ENCODE results near the gene COPS7A.

Gene COPS7A

DNA sequence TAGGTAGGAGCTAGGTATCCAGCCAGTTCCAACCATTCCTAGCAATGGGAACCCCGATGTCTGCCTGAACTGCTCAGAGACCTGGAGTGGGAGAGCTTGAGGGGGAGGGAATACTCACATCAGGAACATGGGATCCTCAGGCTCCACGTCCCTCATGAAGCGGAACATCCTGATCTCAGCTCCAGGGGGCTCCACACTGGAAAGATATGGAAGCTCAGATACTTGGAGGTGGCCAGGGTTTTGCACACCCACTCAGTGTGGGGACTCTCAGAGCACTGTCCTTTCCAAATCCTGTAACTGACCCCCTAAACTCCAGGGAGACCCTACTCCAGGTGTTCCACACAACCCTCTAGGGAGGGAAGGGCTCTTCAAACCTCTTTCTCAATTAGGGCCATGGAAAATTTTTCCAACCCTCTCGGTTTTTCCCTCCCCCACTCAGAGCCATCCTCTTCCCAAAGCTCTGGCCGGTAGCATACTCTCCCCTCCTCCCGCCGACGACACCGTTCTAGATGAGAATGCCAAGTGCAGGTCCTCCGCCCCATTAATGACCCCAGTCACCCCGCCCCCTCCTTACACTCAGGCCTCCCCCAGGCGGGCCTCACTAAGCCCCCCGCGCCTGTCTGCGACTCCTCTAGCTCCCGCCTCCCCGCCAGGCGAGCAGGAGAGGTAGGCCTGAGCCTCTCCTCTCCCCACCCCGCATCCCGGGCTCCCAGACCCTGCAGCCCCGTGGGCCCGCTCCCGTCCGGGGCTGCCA lies 28.5 kb downstream of the COPS7A start:
- no peak for DNase-seq

DNA sequence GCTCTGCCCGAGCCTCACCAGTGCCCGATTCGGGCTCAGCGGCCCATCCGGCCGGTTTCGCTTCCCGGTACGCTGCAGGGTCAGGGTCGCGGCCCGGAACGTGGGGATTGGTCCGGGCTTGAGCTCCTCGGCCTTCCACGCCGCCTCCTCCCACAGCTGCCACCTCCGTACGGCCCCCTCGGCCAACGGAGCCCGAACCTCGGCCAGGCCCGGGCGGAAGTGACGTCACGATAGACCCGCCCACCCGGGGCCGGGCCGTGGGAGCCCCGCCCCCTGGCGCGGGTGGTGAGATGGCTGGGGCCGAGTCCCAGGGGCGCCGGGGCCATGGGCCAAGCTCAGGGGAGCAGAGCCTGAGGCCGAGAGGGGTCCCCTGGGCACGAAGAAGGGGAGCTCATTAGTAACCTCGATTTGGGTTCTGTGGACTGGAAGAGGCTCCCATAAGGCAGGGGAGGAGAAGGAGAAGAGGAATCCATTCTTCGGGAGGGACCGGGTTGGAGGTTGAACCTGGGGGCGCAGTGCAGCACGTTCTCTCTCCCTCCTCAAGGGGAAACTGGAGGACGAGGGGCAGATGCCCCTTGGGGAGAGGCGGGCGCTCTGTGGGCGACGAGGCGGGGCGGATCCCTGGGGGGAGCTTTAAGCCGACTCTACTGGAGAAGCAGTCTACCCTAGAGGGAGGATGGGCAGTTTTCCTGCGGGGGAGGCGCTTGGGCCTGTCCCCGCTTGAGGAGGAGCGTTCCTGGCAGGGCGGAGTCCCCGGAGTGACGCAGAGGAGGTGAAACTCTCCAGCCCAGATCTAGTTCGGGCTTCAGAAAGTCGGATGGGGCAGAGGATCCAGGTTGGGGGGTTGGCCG lies 29.3 kb downstream of the COPS7A start, which contains the start of gene MLF2:
TSS of gene MLF2 (minus strand) at position 221 of the 851 bp plus-strand sequence. CDS start 807 bp downstream, outside the sequence.
- DNase-seq: peak; percentile 82

DNA sequence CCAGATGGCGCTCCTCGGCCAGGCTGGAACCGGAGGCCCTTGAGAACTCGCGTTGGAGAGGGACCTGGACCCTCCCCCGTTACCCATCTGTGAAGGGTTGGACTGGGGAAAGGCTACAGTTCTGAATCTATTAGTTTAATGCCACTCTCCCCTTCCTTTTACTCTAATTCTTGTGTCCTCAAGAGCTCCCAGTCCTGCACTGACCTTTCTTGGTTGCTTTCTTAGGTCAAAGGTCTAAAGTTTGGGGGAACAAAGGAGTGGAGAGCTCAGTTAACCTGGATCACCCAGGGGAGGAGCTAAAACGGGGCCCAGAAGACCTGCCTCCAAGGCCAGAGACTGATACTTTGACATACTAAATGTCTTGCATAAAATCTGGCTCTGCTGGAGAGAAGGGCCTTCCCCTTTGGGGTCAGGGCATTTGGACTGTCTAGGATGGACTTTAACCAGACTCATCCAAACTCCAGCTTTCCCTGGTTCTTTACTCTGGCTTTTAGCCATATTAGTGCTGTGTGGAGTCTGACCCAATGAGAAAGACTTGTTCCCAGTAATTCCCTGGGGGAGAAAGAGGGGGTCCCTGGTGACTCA lies 30.0 kb downstream of the COPS7A start:
- DNase-seq: no peak

DNA sequence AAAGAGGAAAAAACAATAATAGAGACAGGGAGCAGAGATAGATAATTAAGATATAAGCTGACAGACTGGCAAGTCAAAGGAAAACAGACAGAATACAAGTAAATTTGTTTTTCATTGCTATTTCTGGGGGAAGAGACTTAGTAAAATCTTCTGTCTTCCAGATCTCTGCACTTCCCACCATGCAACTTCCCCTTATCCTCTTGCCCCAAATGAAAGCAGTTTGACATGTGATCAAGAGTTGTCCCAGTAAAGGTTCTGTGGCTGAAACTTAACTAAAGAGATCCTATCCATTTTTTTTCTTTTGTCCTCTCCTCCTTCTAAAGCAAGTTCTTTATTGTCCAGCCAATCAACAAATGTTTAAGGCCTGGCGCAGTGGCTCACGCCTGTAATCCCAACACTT lies 30.6 kb downstream of the COPS7A start:
- no peak for DNase-seq

DNA sequence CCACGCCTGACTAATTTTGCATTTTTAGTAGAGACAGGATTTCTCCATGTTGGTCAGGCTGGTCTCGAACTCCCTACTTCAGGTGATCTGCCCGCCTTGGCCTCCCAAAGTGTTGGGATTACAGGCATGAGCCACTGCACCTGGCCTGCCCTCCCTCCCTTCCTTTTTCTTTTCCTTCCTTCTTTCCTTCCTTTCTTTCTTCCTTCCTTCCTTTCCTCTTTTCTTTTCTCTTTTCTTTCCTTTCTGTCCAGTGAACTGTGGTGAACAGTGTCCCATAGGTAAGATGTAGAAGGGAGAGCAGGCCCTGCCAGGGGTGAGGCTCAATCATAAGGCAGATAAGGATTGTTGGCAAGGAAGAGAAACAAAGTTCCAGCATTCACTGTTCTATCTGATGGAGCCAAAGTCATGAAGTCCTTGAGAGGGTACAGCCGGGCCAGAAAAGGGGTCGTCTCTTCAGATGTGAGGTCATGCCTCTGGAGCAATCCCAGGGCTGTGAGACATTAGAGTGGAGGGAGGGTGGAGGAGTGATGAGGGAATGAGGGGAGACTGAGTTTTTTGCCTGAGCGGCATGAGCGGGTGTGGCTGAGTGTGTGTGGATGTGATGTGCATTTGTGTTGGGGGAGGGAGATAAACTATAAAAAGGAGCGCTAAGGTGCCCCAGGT lies 33.3 kb downstream of the COPS7A start:
- DNase-seq: no peak

DNA sequence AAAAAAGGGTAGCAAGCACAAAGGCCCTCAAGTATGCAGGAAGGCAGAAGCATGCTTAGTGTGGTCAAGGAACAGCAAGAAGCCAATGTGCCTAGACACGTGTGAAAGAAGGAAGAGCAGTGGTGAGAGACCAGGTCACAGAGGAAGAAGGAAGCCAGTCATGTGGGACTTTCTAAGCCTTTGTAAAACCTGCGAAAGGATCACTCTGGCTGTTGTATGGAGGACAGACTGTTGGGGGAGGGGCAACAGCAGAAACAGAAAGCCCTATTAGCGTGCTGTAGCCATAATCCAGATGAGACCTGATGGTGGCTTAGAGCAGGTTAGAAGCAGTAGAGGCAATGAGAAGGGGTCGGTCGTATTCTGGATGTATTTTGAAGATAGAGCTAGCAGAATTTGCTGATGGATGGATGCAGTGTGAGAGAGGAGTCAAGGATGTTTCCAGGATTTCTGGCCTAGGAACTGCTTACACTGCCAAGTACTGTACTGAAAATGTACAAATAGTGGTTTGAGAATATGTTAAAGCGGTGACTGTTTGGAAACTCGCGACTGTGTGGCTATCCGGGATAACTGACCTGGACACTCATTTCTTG lies 34.8 kb downstream of the COPS7A start:
- no peak for DNase-seq

DNA sequence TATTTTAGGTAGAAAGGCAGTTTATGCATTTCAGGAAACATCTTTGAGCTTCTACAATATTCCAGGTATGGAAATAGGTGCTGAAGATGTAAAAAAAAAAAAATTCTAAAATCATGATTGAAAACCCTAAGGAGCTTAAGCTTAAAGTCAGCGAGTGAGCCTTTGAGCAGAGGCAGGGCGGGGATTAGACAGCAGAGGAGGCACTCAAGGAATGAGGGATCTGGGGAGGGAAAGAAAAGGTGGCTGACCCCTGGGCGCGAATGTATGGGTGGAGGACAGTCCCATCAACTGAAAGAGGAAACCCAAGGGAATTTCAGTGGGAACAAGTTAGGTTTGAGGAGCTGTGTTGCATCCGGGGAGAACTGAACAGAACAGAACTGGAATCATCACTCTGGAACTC lies 35.9 kb downstream of the COPS7A start:
- DNase-seq: no peak

DNA sequence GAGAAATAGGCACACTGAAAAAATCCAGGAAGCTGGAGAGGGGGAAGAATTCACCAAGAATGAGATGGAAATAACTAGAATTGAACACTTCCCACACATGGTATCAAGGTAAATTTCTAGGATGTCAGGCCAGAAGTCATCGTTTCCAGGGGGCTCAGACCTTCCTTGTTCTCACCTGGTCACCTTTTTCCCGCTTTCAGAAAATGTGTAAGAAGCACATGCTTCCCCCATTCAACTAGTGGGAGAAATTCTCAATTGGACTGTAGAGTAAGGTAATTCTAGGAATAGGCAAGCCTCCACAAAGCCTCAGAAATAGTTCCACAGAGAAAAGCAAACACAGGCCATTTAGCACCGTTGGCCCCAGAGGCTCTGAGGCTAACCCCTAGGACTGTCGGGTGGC lies 39.5 kb downstream of the COPS7A start:
- no peak for DNase-seq

DNA sequence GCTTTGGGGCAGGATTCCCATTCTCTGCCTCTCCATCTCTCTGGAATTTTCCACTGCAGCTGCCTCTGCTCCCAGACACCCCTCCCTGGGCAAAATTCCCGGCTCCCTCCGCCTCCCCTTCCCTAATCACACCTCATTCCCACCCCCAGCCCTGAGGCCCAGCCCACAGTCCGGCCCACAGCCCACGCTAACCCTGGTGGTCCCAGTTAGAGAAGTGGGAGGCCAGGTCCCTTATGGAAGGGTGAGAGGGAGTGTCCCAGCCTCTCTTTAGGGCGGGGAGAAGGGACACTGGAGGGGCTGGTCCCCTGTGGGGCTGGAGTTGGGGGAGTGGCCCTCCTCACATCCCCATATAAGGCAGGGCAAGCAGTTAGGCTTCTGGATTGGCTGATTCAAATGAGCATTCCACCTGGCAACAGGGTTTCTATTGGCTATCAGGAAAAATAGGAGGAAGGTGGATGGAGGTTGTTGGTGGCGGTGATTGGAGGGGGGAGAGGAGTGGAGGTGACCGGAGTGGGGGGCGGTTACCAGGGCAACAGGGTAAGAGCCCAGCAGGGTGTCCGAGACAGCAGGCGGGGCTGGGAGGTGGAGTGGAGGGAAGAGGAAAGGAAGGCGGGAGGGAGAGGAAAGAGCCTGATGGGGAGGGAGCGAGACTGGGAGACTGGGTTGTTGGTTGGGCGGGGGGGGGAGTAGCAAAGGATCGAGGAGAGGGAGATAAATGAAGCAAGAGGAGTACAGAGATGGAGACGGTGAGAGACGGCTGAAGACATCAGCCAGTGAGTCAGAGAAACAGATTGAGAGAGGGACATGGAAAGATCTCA lies 40.4 kb downstream of the COPS7A start:
- peak; percentile 97 for DNase-seq

DNA sequence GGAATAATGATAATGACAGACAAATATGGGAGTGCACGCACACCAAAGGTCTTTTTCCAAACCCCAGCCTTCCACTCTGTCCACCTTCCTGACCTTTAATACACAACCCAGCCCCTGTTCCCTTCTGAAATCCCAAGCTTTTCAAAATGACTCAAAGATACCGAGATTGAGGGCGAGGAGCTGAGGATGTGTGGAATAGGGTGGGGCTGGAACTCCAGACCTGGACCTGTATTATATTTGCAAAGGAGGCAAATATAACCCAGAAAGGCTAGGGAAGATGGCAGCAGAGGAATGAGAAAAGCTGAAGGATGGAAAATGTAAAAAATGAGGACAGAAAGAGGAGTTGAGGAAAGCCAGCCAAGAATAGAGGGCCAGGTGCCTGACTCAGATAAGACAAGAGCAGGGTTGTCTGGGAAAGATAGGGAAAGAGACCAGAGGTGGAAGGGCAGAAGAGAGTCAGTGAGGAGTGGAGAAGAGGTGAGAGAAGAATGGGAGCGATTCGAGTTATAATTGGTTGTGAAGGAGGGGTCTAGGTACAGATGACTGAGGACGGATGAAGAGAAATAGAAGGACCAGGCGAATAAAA lies 41.3 kb downstream of the COPS7A start:
- DNase-seq: no peak

DNA sequence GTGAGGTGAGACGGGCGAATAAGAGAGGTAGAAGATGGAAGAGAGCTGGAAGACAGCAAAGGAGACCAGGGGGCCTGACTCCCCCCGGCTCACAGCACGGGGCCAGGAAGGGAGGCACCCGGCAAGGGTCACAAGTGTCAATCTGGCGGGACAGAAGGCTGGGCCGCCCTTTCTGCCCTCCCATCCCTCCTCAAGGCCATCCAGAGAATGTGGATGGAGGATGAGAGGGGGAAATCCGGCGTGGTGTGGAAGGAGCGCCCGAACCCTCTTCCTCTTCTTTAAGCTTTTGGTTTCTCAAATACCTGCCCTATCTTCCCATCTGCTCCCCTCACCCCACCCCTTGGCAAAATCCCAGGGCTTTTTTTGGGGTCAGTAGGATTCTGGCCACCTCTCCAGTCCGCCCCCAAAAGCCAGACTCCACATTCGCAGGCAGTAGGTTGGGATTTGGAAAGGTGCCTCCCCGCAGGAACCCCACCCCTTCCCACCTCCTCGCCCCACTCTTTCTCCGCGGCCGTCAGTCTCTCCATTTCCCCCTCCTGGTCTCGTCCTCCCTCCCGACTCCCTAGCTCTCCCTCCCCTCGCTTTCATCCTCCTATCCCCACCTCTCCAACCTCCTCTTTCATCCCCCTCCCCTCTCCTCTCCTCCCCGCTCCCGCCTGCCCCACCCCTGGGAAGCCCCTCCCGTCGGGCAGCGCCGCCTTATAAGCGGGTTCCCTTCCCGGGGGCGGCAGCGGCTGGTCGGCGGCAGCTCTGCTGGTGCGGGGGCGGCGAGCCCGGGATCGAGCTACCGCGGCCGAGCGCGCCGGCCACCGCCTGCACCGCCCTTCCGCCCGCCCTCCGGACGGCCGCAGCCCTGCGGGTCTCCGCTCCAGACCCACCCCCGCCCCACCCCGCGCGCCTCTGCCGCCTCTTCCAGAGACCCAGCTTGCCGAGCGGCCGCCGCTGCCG lies 42.1 kb downstream of the COPS7A start, which contains the start of gene PTMS:
TSS of gene PTMS (plus strand) at position 730 of the 948 bp plus-strand sequence. CDS start 343 bp downstream, outside the sequence.
- peak; percentile 68 for DNase-seq

DNA sequence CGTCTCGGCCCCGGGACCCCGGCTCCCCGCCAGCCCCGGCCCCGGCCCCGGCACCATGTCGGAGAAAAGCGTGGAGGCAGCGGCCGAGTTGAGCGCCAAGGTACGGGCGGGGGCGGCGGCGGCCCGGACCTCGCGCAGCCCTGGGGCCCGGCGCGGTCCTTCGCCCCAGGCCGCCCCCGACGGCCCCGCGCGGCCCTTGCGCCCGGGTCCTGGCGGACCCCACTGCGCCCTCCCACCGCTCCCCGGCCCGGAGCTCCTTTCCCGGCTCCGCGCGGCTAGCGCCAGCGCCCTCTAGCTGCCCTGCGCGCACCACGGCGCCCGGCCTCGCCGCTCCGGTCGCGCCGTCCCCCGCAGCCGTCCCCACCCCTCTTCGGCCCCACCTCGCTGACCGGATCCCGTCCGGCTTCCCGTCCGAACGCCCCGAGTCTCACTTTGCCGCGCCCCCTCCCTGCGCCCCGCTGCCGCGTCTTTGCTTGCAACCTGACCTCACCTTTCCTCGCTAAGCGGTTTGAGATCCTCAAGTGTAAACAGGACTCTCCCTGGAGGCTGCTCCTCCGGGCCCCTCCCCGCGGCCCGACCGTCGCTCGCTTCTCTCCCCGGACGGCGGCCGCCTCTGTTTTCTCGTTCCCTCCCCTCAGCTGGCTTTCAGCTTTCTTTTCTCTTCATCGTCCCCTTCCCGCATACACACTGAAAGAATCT lies 43.0 kb downstream of the COPS7A start:
- no peak for DNase-seq

DNA sequence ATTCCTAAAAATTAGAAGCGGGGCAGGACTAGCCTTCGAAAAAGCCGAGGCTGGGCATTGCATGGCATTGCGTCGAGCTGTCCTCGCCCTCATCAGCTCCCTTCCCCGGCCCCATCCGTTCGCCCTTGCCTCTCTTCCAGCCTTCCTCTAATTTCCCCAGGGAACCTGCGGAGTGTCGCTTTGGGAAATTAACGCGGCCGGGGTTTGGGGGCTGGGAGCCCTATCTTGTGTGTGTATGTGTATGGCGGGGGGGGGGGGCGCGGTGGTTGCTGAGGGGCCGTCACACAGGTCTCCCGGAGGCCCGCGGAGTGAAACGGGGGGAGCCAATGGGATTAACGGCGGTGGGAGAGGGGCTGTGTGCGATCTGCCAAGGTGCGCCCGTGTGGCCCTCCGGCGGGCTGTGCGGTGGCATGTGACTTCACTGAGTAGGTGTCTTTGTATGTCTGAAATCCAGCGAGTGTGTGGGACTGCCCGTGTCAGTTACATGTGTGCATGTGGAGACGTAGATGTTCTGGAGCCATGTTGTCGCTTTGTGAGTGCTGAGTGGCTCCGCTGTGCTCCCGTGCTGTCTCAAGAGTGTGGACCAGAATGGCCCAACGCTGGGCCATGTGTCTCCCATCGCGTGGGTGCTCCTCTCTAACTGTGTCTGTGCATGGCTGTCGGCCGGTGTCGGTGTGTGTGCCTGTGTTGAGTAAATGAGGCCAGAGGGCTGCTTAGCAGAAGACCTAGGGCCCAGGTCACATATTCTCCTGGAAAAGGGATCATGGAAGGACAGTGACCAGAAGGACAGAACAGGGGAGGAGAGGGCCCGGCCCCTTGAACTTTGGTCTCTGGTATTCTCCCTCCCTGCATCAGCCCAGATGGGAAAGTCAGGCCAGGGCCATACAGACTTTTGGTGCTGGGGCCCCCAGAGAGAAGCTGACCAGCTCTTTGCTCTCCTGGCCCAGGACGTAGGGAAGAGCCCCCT lies 43.8 kb downstream of the COPS7A start:
- DNase-seq: no peak

DNA sequence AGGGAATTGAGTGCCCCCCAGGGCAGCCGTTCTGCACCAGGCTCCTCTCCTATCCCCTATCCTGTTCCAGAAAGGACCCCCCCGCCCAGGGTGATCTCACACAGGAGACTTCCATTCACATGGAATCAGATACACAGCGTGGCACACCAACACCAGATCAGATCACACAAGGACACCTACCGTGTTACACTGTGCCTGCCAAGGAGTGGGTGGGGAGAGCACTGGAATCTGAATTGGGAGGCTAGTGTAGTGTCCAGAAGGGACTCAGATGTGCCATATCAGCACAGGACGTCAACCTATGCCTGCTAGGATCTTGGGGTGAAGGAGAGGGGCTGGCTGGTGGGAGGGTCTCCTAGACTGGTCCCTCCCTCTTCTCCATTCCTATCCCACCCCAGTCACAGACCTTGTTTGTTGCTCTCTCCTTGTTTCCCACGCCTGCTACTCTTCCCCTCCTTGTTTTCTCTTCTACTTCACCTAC lies 44.6 kb downstream of the COPS7A start:
- no peak for DNase-seq

DNA sequence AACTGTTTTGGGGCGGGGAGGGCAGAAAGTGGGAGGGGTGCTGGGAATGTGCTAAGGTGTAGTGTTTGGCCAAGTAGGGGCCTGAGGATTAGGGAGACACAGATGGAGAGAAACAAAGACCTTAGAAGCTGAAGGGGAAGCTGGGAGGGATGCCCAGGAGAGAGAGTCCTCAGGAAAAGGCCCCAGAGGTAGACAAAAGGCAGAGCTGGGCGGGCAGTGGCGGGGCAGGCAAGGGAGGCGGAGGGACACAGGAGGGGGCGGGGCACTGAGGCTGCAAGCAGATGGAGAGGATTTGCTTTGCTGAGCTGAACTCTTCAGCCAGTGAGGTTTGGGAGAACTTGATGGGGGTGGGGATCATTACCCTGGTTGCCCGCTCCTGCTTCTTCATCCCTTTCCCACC lies 45.1 kb downstream of the COPS7A start:
- peak; percentile 72 for DNase-seq

DNA sequence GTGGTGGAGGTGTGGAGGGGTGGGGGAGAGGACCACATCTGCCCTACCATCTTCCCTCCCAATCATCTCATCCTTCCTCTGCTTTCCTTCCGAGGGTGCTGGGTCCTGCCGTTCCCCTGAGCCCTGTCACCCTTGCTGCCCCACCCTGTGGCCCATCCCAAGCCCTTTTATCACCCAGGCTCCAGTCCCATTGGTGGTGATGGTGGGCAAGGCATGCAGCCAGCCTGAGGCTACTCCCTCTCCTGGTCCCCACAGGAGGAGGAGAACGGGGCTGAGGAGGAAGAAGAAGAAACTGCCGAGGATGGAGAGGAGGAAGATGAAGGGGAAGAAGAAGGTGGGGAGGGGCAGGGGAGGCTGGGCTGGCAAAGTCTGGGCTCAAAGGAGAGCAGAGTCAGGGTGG lies 45.8 kb downstream of the COPS7A start:
- DNase-seq: no peak

DNA sequence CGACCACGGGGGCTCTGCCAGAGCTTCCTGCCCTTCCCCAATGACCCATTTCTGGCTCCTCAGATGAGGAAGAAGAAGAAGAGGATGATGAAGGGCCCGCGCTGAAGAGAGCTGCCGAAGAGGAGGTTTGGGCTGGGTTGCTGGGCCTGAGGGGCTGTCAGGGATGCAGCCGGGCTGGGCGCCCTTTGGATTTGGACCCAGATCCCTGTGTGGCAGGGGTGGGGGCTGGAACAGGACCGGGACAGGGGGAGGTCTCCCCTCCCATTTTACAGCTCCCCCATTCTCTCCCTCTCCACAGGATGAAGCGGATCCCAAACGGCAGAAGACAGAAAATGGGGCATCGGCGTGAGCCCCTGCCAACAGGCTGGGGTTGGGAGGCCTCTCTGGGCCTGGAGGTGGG lies 46.2 kb downstream of the COPS7A start:
- DNase-seq: no peak

DNA sequence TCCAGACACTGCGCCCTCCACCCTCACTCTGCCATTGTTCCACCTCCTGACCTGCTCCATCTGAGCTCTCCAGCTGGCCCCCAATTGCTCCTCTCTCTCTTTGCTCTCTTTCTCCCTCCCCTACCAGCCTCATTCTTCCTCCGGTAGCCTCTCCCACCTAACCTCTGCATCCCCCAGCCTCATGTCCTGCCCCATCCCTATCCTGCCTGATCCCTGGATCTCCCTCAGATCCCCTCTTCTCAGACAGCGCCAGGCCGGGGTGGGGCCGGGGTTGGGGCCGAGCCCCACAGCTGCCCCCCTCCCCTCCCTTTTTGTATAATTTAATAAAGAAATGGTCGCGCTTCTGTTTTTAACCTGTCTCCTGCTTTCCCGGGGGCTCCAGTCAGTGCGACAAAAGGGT lies 46.8 kb downstream of the COPS7A start:
- DNase-seq: no peak
